D721Med (cell line): ENCODE data around the gene KIAA0319L.

Experiments
- DNase-seq: peaks from one replicate; pipeline ENCODE4 v3.0.0; 2011; ENCODE audit warnings: low spot score; ENCODE audit not compliant: insufficient read length
- FAIRE-seq: peaks from 2 replicates; lab custom pipeline; 2011; peaks lifted over from hg19 to GRCh38; lab: Jason Lieb, UNC
- TF ChIP-seq, protein P1 (sequence below): IDR thresholded peaks from 2 replicates; pipeline ENCODE4 v1.5.1; 2012; ENCODE audit warnings: mild to moderate bottlenecking, control low read depth; ENCODE audit not compliant: insufficient read depth; ENCODE audit errors: missing control alignments

Gene KIAA0319L

DNA sequence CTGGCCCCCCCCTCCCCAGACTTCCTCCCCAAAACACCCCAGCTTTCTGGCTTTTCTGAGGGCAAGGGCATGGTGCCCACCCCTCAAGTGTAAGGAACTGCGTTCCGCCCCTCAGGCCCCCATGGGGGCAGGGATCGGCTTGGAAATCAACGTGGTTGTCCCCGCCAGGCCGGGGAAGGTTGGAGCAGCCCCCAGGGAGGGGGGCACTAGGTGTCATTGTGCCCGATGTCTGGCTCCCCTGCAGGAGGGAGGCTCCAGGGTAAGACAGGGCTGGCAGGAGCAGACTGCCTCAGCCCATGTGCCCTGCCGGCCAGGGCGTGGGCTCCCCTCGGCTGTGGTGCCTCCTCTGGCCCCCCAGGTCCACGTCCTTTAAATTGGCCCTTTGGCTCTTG lies 8.5 kb upstream of the KIAA0319L start:
- TF ChIP-seq, protein P1, sequence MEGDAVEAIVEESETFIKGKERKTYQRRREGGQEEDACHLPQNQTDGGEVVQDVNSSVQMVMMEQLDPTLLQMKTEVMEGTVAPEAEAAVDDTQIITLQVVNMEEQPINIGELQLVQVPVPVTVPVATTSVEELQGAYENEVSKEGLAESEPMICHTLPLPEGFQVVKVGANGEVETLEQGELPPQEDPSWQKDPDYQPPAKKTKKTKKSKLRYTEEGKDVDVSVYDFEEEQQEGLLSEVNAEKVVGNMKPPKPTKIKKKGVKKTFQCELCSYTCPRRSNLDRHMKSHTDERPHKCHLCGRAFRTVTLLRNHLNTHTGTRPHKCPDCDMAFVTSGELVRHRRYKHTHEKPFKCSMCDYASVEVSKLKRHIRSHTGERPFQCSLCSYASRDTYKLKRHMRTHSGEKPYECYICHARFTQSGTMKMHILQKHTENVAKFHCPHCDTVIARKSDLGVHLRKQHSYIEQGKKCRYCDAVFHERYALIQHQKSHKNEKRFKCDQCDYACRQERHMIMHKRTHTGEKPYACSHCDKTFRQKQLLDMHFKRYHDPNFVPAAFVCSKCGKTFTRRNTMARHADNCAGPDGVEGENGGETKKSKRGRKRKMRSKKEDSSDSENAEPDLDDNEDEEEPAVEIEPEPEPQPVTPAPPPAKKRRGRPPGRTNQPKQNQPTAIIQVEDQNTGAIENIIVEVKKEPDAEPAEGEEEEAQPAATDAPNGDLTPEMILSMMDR: no peak
- DNase-seq (no peak), FAIRE-seq (no peak)

DNA sequence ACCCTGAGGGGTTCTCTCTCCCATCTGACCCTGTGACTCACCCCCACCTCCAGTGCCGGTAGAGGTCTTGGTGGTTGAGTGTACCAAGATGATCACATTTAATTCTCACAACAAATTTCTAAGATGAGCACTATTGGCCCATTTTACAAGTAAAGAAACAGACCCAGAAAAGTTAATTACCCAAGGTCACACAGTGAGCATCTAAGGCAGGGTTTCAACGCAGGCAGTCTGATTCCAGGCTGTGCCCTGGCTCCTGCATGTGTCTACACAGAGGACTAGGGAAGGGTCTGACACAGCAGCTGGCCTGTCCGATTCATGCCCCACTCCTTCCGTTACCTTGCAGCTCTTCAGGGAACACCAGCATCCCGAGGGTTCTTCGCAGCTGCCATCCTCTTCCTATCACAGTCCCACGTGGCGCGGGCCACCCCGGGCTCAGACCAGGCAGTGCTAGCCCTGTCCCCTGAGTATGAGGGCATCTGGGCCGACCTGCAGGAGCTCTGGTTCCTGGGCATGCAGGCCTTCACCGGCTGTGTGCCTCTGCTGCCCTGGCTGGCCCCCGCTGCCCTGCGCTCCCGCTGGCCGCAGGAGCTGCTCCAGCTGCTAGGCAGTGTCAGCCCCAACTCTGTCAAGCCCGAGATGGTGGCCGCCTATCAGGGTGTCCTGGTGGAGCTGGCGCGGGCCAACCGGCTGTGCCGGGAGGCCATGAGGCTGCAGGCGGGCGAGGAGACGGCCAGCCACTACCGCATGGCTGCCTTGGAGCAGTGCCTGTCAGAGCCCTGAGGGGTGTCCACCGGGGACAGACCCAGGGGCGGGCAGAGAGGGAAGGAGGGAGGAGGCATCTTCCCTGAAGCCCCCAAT lies 7.9 kb upstream of the KIAA0319L start:
- TF ChIP-seq, protein P1: no peak
- DNase-seq: no peak
- no peak for FAIRE-seq

DNA sequence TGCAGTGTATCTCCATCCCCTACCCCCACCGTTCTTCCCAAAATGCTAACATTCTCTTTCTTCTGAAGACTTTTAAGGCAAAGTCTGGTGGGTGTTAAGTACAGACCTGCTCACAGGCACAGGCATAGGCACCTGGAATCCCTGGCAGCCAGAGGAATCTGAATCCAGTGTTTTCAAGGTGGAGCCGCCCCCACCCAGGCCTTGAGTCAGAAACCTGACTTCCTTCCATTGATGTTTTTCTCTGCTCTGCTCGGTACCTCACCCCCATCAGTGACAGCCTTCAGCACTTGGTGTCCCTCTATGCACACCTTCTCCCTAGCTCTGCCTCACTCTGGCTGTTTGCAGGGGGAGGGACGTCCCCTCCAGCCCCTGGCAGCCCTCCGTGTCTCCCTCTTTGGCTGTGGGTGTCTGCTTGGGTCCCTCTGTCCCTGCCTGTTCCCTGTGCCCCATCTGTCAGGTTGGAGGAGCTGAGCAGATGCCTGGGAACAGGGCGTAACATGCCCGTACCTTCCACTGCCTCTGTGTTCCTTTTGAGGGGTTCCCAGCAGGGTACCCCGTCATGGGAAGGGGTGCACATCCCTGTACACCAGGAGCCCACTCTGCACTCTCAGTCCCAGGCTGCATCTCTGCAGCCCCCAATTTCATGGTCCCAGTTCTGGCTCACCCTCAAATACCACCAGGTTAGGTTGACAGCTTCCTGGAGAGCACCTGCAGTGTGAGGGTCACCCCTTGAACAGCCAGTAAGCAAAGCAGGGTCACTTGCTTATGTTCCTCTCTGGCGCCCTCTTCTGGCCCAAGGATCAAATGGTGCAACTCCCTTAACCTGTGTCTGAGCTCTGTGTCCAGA lies 7.1 kb upstream of the KIAA0319L start:
- FAIRE-seq (no peak), DNase-seq (peak; percentile 89)
- TF ChIP-seq, protein P1: peak; percentile 82

DNA sequence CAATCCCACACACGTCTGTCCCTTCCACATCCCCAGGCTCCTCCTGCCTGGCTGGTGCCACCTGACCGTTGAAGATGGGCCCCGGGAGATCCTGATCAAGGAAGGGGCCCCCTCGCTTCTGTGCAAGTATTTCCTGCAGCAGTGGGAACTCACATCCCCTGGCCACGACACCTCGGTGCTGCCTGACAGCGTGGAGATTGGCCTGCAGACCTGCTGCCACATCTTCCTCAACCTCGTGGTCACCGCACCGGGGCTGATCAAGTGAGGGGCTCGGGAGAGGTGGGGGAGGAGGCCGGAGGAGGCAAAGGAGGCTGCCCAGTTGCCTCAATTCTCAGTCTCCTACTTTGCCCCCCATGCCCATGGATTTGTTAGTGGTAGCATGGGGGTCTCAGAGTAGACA lies 6.0 kb upstream of the KIAA0319L start:
- FAIRE-seq (no peak), DNase-seq (no peak)
- TF ChIP-seq, protein P1: no peak

DNA sequence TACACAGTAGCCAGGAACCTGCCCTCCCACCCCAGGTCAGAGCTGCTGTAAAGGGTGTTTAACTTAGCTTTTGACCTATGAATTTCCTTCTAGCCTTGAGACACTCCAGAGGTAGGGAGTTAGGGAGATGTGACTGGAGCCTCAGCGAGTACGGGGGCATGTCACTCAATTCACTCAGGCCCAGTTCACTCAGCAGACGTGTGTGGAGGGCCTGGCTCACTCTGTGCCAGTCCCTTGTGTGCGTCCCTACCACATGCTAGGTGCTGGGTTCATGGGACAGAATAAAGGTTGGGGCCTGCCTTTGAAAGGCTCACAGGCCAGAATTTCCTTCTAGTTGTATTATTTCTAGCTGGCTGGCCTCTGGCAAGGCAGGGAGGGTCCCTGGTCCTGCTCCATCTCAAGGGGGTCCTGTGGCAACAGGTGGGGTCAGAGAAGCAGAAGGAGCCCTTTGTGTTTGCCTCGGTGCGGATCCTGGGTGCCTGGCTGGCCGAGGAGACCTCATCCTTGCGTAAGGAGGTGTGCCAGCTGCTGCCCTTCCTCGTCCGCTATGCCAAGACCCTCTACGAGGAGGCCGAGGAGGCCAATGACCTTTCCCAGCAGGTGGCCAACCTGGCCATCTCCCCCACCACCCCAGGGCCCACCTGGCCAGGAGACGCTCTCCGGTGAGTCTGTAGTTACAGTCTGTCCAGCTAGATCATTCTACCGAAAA lies 4.9 kb upstream of the KIAA0319L start:
- FAIRE-seq: no peak
- TF ChIP-seq, protein P1: no peak

DNA sequence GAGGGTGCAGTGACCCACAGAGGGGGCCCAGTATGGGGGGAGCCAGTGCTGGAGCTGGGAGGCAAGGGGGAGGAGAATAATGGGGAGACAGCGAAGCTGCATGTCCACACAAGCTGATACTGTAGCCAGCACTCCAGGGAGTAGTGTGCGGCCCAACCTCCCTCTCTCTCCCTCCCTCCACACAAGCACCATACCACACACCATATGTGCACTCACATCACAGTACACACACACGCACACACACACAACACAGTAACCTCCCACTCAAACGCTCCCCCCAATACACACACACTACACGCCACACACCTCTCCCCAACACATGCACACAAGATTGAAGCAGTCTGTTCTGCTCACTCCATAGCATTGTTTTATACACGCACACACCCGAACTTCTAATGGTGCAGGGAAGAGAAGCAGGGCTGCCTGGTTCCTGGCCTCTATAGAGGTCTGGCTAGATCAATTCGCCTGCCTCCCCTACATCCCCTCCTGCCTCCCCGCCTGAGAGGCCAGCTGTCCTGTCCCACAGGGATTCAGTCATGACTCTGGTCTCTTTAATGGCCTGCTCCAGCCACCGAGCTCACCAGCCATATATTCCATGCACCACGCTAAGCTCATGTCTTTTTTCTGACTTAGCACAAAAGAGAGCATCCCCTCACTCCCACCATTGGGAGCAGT lies 4.2 kb upstream of the KIAA0319L start:
- no peak for FAIRE-seq
- TF ChIP-seq, protein P1: no peak

More for the DNA sequence above, 4.9 kb upstream of the KIAA0319L start:
- no peak for DNase-seq

More for the DNA sequence above, 4.2 kb upstream of the KIAA0319L start:
- no peak for DNase-seq
